HG03432 (cell line): Measurements from ENCODE around the gene TNP2.

ENCODE experiments used
- ATAC-seq: cut with Tn5 transposase; IDR thresholded peaks from one replicate; pipeline ENCODE4 v1.9.1; 2021; ENCODE audit warnings: mild to moderate bottlenecking, moderate library complexity; ENCODE audit not compliant: unreplicated experiment

Gene TNP2

GRCh38 chr16:11245222-11245737, 23.8 kb downstream of the TNP2 start:
- ATAC-seq = no peak

GRCh38 chr16:11242658-11243057, 26.5 kb downstream of the TNP2 start:
- no peak for ATAC-seq

- no peak for ATAC-seq
Observed at GRCh38 chr16:11241480-11242204, 27.5 kb downstream of the TNP2 start.

- no peak for ATAC-seq
Observed at GRCh38 chr16:11240636-11241473, 28.3 kb downstream of the TNP2 start.

- no peak for ATAC-seq
Observed at GRCh38 chr16:11239644-11240632, 29.2 kb downstream of the TNP2 start.

GRCh38 chr16:11238272-11239202, 30.6 kb downstream of the TNP2 start:
- ATAC-seq = no peak

- ATAC-seq = no peak
Observed at GRCh38 chr16:11236461-11237254, 32.5 kb downstream of the TNP2 start.

GRCh38 chr16:11235703-11235991, 33.5 kb downstream of the TNP2 start:
- ATAC-seq = no peak

GRCh38 chr16:11234884-11235702, 34.0 kb downstream of the TNP2 start:
- no peak for ATAC-seq

GRCh38 chr16:11233727-11234376, 35.3 kb downstream of the TNP2 start:
- ATAC-seq = no peak

GRCh38 chr16:11232852-11233726, 36.0 kb downstream of the TNP2 start:
- ATAC-seq = peak; percentile 65

- no peak for ATAC-seq
Observed at GRCh38 chr16:11232302-11232851, 36.7 kb downstream of the TNP2 start.

- ATAC-seq = no peak
Observed at GRCh38 chr16:11231367-11231970, 37.7 kb downstream of the TNP2 start.

GRCh38 chr16:11229906-11230305, 39.2 kb downstream of the TNP2 start:
- ATAC-seq = no peak

GRCh38 chr16:11229432-11229831, 39.7 kb downstream of the TNP2 start:
- no peak for ATAC-seq
